SU-DHL-6 (cell line): ENCODE results near the gene EPB41.
"Not testable (repeated sequence)": the region's sequence is repeated elsewhere in the genome, so short reads cannot be mapped to it uniquely, and the experiment has no call there.

Source experiments
- EZH2phosphoT487 ChIP-seq: fragments of 200-600 bp; sonication (generic), shearing (Covaris generic); conservative IDR thresholded peaks from 2 replicates; pipeline ENCODE4 v1.6.1; 2018; ENCODE audit warnings: mild to moderate bottlenecking, antibody characterized with exemption, low read length, moderate library complexity, mixed read lengths
- TF ChIP-seq, protein P1 (sequence below): fragments of 200-600 bp; sonication (generic); IDR thresholded peaks from one replicate; pipeline ENCODE4 v1.5.1; 2017; ENCODE audit warnings: antibody characterized with exemption, mild to moderate bottlenecking, low read length, moderate library complexity; ENCODE audit not compliant: insufficient read depth, poor library complexity, severe bottlenecking

DNA sequence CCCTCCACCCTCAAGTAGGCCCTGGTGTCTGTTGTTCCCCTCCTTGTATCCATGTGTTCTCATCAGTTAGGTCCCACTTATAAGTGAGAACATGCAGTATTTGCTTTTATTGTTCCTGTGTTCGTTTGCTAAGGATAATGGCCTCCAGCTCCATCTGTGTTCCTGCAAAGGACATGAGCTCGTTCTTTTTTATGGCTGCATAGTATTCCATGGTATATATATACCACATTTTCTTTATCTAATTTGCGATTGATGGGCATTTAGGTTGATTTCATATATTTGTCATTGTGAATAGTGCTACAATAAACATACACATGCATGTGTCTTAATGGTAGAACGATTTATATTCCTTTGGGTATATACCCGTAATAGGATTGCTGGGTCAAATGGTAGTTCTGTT lies 178.3 kb downstream of the EPB41 start:
- TF ChIP-seq, protein P1, sequence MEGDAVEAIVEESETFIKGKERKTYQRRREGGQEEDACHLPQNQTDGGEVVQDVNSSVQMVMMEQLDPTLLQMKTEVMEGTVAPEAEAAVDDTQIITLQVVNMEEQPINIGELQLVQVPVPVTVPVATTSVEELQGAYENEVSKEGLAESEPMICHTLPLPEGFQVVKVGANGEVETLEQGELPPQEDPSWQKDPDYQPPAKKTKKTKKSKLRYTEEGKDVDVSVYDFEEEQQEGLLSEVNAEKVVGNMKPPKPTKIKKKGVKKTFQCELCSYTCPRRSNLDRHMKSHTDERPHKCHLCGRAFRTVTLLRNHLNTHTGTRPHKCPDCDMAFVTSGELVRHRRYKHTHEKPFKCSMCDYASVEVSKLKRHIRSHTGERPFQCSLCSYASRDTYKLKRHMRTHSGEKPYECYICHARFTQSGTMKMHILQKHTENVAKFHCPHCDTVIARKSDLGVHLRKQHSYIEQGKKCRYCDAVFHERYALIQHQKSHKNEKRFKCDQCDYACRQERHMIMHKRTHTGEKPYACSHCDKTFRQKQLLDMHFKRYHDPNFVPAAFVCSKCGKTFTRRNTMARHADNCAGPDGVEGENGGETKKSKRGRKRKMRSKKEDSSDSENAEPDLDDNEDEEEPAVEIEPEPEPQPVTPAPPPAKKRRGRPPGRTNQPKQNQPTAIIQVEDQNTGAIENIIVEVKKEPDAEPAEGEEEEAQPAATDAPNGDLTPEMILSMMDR = not testable (repeated sequence)
- not testable (repeated sequence) for TF ChIP-seq EZH2phosphoT487
